H1 (cell line): ENCODE data around the gene RAD51B.

Source experiments
- EGR1 ChIP-seq: IDR thresholded peaks from 2 replicates; pipeline ENCODE4 v1.6.1; 2011; ENCODE audit warnings: low read depth, low read length, borderline replicate concordance
- EP300 ChIP-seq, 2 experiments: IDR thresholded peaks; 1 replicate in 1 of 2; 2 replicates in 1 of 2; pipeline ENCODE4 v1.6.1; 2011 to 2012; ENCODE audit warnings: low read depth in 2 of 2, low read length in 2 of 2, mild to moderate bottlenecking in 2 of 2, borderline replicate concordance in 1 of 2, inconsistent platforms in 1 of 2, moderate library complexity in 1 of 2
- EZH2 ChIP-seq: fragments of 200-600 bp; sonication (generic); IDR thresholded peaks from 2 replicates; pipeline ENCODE4 v1.7.1; 2012; ENCODE audit warnings: low read depth, mild to moderate bottlenecking, moderate library complexity, low read length, inconsistent platforms; ENCODE audit not compliant: severe bottlenecking
- KDM1A ChIP-seq: fragments of 200-600, 300-600 bp; sonication (generic); IDR thresholded peaks from 2 replicates; pipeline ENCODE4 v1.7.1; 2016; ENCODE audit warnings: mild to moderate bottlenecking, low read length, borderline replicate concordance
- NANOG ChIP-seq: IDR thresholded peaks from 2 replicates; pipeline ENCODE4 v1.6.1; 2011; ENCODE audit warnings: low read length, low read depth, mild to moderate bottlenecking, inconsistent platforms; ENCODE audit not compliant: insufficient read depth, poor library complexity, severe bottlenecking
- POLR2A ChIP-seq, 2 experiments: IDR thresholded peaks; 1 replicate in 1 of 2; 2 replicates in 1 of 2; pipeline ENCODE4 v1.6.1; 2011; ENCODE audit warnings: low read depth in 2 of 2, low read length in 2 of 2, mild to moderate bottlenecking in 2 of 2; ENCODE audit errors: control extremely low read depth in 1 of 2
- POLR2AphosphoS5 ChIP-seq: IDR thresholded peaks from 2 replicates; pipeline ENCODE4 v1.6.1; 2011; ENCODE audit warnings: low read depth, low read length
- RAD21 ChIP-seq, 2 experiments: IDR thresholded peaks in 1 of 2; conservative IDR thresholded peaks in 1 of 2; 2 replicates each; pipeline ENCODE4 v1.6.1; 2011; ENCODE audit warnings: low read depth in 2 of 2, low read length in 2 of 2, improper control_type of control experiment in 1 of 2, inconsistent platforms in 1 of 2, mild to moderate bottlenecking in 1 of 2, moderate library complexity in 1 of 2
- RFX5 ChIP-seq: IDR thresholded peaks from 2 replicates; pipeline ENCODE4 v1.6.1; 2011; ENCODE audit warnings: low read depth, low read length, improper control_type of control experiment, borderline replicate concordance
- SRF ChIP-seq: IDR thresholded peaks from 2 replicates; pipeline ENCODE4 v1.6.1; 2011; ENCODE audit warnings: mild to moderate bottlenecking, low read depth, low read length, moderate library complexity
- TBP ChIP-seq: IDR thresholded peaks from 2 replicates; pipeline ENCODE4 v1.6.1; 2011; ENCODE audit warnings: low read depth, low read length, improper control_type of control experiment
- YY1 ChIP-seq: IDR thresholded peaks from 2 replicates; pipeline ENCODE4 v1.6.1; 2011; ENCODE audit warnings: low read depth, mild to moderate bottlenecking, low read length
- TF ChIP-seq, protein P1 (sequence below), 3 experiments: IDR thresholded peaks; 1 replicate in 2 of 3; 2 replicates in 1 of 3; pipeline versions ENCODE4 v1.5.1 to v1.6.1; 2011; ENCODE audit warnings: low read length in 3 of 3, mild to moderate bottlenecking in 3 of 3, inconsistent platforms in 2 of 3, low read depth in 1 of 3, moderate library complexity in 1 of 3; ENCODE audit not compliant: insufficient read depth in 1 of 3; ENCODE audit errors: control extremely low read depth in 1 of 3
- TF ChIP-seq, protein P2 (sequence below): IDR thresholded peaks from 2 replicates; pipeline ENCODE4 v1.6.1; 2012; ENCODE audit warnings: low read length, inconsistent platforms

DNA sequence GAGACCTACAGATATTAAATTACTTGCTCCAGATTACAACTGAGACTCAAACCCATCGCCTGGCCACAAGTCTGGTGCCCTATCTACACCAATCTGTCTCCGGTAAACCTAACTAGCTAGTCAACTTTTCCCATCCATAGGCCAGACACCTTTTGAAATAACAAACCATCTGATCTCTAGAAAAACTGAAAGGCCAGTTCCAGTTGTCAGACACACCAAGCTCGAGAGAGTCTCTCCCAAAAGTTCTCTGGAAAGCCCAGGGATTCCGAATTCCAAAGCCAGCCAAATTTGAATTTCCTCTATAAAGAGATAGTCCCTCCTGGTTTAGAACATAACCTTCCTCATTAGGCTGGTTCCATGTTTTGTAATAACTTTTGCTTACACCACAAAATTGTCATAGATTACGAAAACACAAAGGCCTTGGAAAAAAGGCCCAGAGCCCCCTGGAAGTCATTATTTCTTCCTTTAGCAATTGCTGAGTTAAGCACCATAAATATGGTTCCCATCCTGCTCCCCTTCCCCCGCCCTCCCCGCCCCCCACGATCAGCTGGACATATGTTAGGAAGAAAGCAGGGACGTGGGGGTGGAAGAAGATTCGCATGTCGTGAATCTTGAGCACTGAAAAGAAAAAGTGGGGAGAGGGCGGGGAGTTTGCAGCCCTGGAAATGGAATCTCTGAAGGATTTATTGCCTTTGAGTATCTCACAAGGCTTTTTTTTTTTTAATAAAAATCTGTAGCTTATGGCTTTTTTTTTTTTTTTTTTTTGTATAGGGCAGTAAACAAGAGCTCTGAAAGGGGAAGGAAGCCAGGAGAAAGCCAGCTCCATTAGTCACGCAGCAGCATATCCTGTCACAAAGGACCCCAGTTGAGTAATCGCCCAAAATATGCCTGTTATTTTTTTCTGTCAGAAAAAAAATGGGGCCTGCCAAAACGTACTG, 862.9 kb downstream of the RAD51B start:
- TF ChIP-seq NANOG (no peak), POLR2A (IDR thresholded peaks at IDR 0.05; ENCODE audit: control extremely low read depth in 1 of 2, low read depth in 2 of 2, low read length in 2 of 2) (no peak), EGR1 (no peak), YY1 (no peak), KDM1A (no peak), POLR2AphosphoS5 (no peak), TBP (no peak), EP300 (IDR thresholded peaks at IDR 0.05; ENCODE audit: borderline replicate concordance in 1 of 2, low read depth in 2 of 2, low read length in 2 of 2) (no peak), RFX5 (no peak), SRF (no peak), EZH2 (no peak), RAD21 (IDR thresholded peaks at IDR 0.05 in 1 of 2, conservative IDR thresholded peaks at IDR 0.05 in 1 of 2; ENCODE audit: low read depth in 2 of 2, low read length in 2 of 2) (no peak)
- TF ChIP-seq, protein P1, sequence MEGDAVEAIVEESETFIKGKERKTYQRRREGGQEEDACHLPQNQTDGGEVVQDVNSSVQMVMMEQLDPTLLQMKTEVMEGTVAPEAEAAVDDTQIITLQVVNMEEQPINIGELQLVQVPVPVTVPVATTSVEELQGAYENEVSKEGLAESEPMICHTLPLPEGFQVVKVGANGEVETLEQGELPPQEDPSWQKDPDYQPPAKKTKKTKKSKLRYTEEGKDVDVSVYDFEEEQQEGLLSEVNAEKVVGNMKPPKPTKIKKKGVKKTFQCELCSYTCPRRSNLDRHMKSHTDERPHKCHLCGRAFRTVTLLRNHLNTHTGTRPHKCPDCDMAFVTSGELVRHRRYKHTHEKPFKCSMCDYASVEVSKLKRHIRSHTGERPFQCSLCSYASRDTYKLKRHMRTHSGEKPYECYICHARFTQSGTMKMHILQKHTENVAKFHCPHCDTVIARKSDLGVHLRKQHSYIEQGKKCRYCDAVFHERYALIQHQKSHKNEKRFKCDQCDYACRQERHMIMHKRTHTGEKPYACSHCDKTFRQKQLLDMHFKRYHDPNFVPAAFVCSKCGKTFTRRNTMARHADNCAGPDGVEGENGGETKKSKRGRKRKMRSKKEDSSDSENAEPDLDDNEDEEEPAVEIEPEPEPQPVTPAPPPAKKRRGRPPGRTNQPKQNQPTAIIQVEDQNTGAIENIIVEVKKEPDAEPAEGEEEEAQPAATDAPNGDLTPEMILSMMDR (IDR thresholded peaks at IDR 0.05; ENCODE audit: control extremely low read depth in 1 of 3, insufficient read depth in 1 of 3, low read depth in 1 of 3, low read length in 3 of 3) = no peak
- TF ChIP-seq, protein P2, sequence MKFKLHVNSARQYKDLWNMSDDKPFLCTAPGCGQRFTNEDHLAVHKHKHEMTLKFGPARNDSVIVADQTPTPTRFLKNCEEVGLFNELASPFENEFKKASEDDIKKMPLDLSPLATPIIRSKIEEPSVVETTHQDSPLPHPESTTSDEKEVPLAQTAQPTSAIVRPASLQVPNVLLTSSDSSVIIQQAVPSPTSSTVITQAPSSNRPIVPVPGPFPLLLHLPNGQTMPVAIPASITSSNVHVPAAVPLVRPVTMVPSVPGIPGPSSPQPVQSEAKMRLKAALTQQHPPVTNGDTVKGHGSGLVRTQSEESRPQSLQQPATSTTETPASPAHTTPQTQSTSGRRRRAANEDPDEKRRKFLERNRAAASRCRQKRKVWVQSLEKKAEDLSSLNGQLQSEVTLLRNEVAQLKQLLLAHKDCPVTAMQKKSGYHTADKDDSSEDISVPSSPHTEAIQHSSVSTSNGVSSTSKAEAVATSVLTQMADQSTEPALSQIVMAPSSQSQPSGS = no peak
